SK-N-DZ (cell line): ENCODE measurements around the gene CLTRN.

Experiments used
- DNase-seq: peaks from one replicate; pipeline ENCODE4 v3.0.0-alpha.2; 2015; ENCODE audit warnings: low spot score

Gene CLTRN

DNA sequence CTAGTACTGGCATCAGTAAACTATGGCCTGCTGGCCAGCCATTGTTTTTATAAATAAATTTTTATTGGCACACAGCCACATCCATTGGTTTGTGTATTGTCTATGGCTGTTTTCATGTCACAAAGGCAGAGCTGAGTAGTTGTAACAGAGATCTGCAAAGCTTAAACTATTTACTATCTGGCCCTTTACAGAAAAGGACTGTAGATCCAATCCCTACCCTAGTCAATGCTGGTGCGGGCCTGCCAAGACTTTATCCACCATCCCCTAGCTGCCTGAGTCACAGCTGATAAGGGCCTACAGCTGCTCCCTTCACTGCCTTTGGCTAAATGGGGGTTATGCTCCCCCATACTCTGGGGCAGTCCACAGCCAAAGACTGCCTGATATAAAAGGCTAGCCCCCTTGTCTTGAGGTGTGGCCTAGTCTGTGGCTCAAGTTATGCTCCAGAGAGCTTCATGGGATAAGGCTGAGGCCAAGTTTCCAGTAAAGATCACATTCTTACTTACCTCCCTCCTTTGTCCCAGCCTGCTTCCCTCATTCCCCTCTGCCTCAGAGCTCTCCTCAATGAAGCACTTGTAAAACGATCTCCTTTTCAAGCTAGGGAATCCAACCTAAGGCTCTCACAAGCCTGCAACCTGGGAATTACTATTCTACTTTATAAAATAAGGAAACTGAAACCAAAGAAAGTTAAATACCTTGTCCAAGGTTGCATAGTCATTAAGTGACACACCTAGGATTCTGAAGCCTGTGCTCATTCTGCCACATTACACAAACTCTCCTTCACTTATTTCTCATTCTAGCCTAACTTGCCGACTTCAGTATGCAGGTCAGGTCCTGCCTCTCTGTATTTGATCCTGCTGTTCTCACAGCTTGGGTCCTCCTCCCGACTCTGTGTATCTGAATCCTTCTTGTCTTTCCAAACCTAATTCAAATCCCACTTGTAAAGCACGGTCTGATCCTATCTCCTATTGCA lies 84.5 kb downstream of the CLTRN start:
- DNase-seq: no peak
